Natural killer cell (primary cell): ENCODE measurements around the gene PLEKHH1. TPM values are rescaled to one million over a fixed set of nuclear protein-coding genes. Genes with fewer than 3 reads are reported as not detected.

ENCODE experiments used
- ATAC-seq, 3 donors: fragments of 150-1000 bp in 2 of 3; fragments of 200-7000 bp in 1 of 3; cut with Tn5 transposase; 1 replicate in 1 of 3; 2 replicates in 2 of 3; pipeline ENCODE4 v1.10.0; 2021; ENCODE audit warnings: mild to moderate bottlenecking in 2 of 3, moderate library complexity in 2 of 3
- DNase-seq, 2 donors: peaks; one replicate each; pipeline versions ENCODE4 v3.0.0 to v3.0.0-alpha.2; 2013 to 2021; ENCODE audit warnings: mixed read lengths in 1 of 2
- H3K27ac ChIP-seq: one replicate; pipeline ENCODE4 v1.5.1; 2013; ENCODE audit warnings: mild to moderate bottlenecking, low read length
- H3K27me3 ChIP-seq: one replicate; pipeline ENCODE4 v1.6.1; 2013; ENCODE audit warnings: low read length; ENCODE audit not compliant: control insufficient read depth, insufficient read depth
- H3K36me3 ChIP-seq: one replicate; pipeline ENCODE4 v1.6.1; 2013; ENCODE audit warnings: low read length; ENCODE audit not compliant: control insufficient read depth, insufficient read depth
- H3K4me1 ChIP-seq: one replicate; pipeline ENCODE4 v1.6.1; 2013; ENCODE audit warnings: low read length; ENCODE audit not compliant: control insufficient read depth, insufficient read depth
- H3K4me3 ChIP-seq: one replicate; pipeline ENCODE4 v1.5.1; 2013; ENCODE audit warnings: low read length
- H3K9me3 ChIP-seq: one replicate; pipeline ENCODE4 v1.6.1; 2013; ENCODE audit warnings: low read length; ENCODE audit not compliant: control insufficient read depth, insufficient read depth
- H3K27ac Mint-ChIP-seq, 2 donors: one replicate each; pipeline ENCODE4 v1.8.0; 2022; ENCODE audit warnings: mild to moderate bottlenecking in 2 of 2, mixed read lengths in 2 of 2, moderate library complexity in 1 of 2
- H3K27me3 Mint-ChIP-seq, 2 donors: one replicate each; pipeline ENCODE4 v1.8.0; 2022; ENCODE audit warnings: low read depth in 2 of 2, mixed read lengths in 2 of 2
- H3K36me3 Mint-ChIP-seq: one replicate; pipeline ENCODE4 v1.8.0; 2022; ENCODE audit warnings: mixed read lengths
- H3K4me1 Mint-ChIP-seq, 2 donors: one replicate each; pipeline ENCODE4 v1.8.0; 2022; ENCODE audit warnings: mixed read lengths in 2 of 2
- H3K4me3 Mint-ChIP-seq: one replicate; pipeline ENCODE4 v1.8.0; 2022; ENCODE audit warnings: mild to moderate bottlenecking, moderate library complexity, mixed read lengths
- H3K9me3 Mint-ChIP-seq, 2 donors: one replicate each; pipeline ENCODE4 v1.8.0; 2022; ENCODE audit warnings: mixed read lengths in 2 of 2
- CTCF ChIP-seq: fragments of 200-600 bp; IDR thresholded peaks from one replicate; pipeline ENCODE4 v1.8.0; 2022; ENCODE audit warnings: antibody characterized with exemption
- WGBS: methylation state at CpG from one replicate; pipeline ENCODE4 v1.1.7; 2013; ENCODE audit warnings: missing lambda C conversion rate; ENCODE audit not compliant: insufficient coverage; 5-methylcytosine and 5-hydroxymethylcytosine counted together
- intact Hi-C: fragments of 100-400 bp; cut with micrococcal nuclease; formaldehyde crosslinking; loops from one replicate; pipeline ENCODE4 v1.14.2; 2022
- total RNA-seq, 4 donors: library from RNA; stranded (reverse); fragments of 120-200 nt in 1 of 4; gene quantifications; one replicate each; pipeline versions ENCODE4 v1.2.3 to v1.2.4, GENCODE V29; 2013 to 2022

PLEKHH1 gene
- total RNA-seq, 3 donors from 2014 or later (not counting 1 experiment from before 2014, with no cell fraction given) = not detected

- Mint-ChIP-seq H3K9me3 (no peaks in the 10 kb centered on the region), H3K36me3 (no peaks in the 10 kb centered on the region), H3K27ac (no peak overlapping the region), H3K4me3 (no peak overlapping the region), H3K4me1 (peaks cover 6% of the 10 kb centered on the region in 2 donors), H3K27me3 (peaks cover 27 to 60% of the 10 kb centered on the region in 2 donors)
- no peak for DNase-seq
- peaks cover 15% of the 10 kb centered on the region for H3K27me3 ChIP-seq
- no peak overlapping the region for H3K4me3 ChIP-seq
- no peaks in the 10 kb centered on the region for H3K36me3 ChIP-seq
- H3K9me3 ChIP-seq = no peaks in the 10 kb centered on the region
- no peak for ATAC-seq
- no peaks in the 10 kb centered on the region for H3K4me1 ChIP-seq
- intact Hi-C loops = no loop called here
- WGBS = no CpG with 5 or more reads among the region's 4 CpGs
- no peak overlapping the region for H3K27ac ChIP-seq
- TF ChIP-seq CTCF = no peak
Measured at GRCh38 chr14:67525389-67525788, 7.7 kb upstream of the PLEKHH1 start.

GRCh38 chr14:67526181-67526580 lies 6.9 kb upstream of the PLEKHH1 start:
- no peaks in the 10 kb centered on the region for H3K9me3 ChIP-seq
- no peak overlapping the region for H3K4me3 Mint-ChIP-seq
- no peak overlapping the region for H3K27ac Mint-ChIP-seq
- no peak overlapping the region for H3K4me3 ChIP-seq
- intact Hi-C loops = no loop called here
- no peaks in the 10 kb centered on the region for H3K36me3 Mint-ChIP-seq
- no peak for TF ChIP-seq CTCF
- WGBS = 60% methylated on average over 6 of the region's 6 CpGs
- H3K9me3 Mint-ChIP-seq = no peaks in the 10 kb centered on the region
- H3K4me1 Mint-ChIP-seq = peaks cover 6% of the 10 kb centered on the region in 2 donors
- H3K27me3 Mint-ChIP-seq = peaks cover 23 to 59% of the 10 kb centered on the region in 2 donors
- peaks cover 15% of the 10 kb centered on the region for H3K27me3 ChIP-seq
- no peaks in the 10 kb centered on the region for H3K4me1 ChIP-seq
- H3K27ac ChIP-seq = no peak overlapping the region
- no peak for ATAC-seq
- DNase-seq = no peak
- H3K36me3 ChIP-seq = no peaks in the 10 kb centered on the region

DNA sequence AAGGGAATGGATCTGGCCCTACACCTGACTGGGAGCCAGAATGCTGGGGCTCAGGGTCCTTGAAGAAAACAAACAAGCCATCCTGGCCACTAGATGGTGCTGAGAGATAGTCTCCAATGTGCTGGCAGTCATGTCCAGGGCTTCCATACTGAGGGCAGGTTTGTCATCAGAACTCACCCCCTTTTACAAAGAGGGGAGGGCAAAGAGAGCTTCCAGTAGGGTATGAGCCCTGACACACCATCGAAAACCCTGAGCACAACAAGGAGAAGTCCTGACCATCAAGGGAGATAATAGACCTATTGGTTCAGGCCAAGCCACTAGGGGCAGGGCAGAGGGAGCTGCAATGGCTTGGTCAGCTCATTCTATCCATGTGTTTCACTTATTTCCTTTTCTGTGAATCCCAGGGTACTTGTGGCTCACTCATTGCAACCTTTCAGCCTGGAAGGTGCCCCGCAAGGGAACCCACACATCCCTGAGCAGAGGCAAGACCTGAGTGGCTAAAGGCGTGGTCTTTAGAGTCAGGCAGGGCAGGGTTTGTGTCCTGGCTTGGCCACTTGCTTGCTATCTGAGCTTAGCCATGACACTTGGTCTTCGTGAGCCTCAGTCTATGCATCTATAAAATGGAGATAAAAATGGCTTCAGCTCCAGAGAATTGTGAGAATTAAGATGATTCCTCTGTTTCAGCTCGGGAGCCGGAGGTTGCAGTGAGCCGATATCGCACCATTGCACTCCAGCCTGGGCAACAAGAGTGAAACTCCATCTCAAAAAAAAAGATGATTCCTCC lies 6.2 kb upstream of the PLEKHH1 start:
- TF ChIP-seq CTCF = peak; percentile 31
- peaks cover 6% of the 10 kb centered on the region in 2 donors for H3K4me1 Mint-ChIP-seq
- H3K27ac Mint-ChIP-seq = no peak overlapping the region
- H3K9me3 ChIP-seq = no peaks in the 10 kb centered on the region
- no peaks in the 10 kb centered on the region for H3K36me3 Mint-ChIP-seq
- H3K4me1 ChIP-seq = no peaks in the 10 kb centered on the region
- H3K4me3 Mint-ChIP-seq = no peak overlapping the region
- peaks cover 15% of the 10 kb centered on the region for H3K27me3 ChIP-seq
- H3K27me3 Mint-ChIP-seq = peaks cover 19 to 55% of the 10 kb centered on the region in 2 donors
- intact Hi-C loops = no loop called here
- H3K27ac ChIP-seq = no peak overlapping the region
- H3K4me3 ChIP-seq = no peak overlapping the region
- H3K36me3 ChIP-seq = no peaks in the 10 kb centered on the region
- no peaks in the 10 kb centered on the region for H3K9me3 Mint-ChIP-seq
- DNase-seq = peak in 1 of 2 donors; percentile 65
- WGBS = 80% methylated on average over 8 of the region's 8 CpGs
- ATAC-seq = peak; percentile 56 to 77 (median 75)
